ENCODE data around the gene KCTD5. TPM values are rescaled to one million over a fixed set of nuclear protein-coding genes. Genes with fewer than 3 reads are reported as not detected.
"Not testable (repeated sequence)": the region's sequence is repeated elsewhere in the genome, so short reads cannot be mapped to it uniquely, and the experiment has no call there.

Gene KCTD5
- total RNA-seq, 1 donor from 2014 or later = 27.3 TPM

DNA sequence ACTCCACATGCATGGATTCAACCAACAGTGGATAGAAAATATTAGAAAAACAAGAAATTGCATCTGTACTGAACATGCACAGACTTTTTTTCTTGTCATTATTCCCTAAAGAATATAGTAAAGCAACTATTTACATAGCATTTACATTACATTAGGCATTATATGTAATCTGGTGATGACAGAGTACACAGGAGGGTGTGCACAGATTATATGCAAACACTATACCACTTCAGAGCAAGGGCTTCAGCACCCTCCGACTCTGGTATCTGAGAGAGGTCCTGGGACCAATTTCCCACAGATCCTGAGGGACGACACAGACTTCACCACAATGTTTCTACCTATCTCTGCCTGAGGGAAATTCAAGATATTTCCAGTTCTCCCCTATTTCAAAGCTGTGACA is 25.3 kb upstream of the KCTD5 start:
- Mint-ChIP-seq H3K4me3 (ENCODE audit: unreplicated experiment) (no peak overlapping the region), H3K9me3 (ENCODE audit: low read depth) (no peaks in the 10 kb centered on the region), H3K36me3 (ENCODE audit: low read depth) (no peaks in the 10 kb centered on the region), H3K4me1 (ENCODE audit: low read depth) (no peaks in the 10 kb centered on the region), H3K27ac (ENCODE audit: unreplicated experiment) (no peak overlapping the region), H3K27me3 (ENCODE audit: low read depth) (no peaks in the 10 kb centered on the region)
- TF ChIP-seq, protein P1, sequence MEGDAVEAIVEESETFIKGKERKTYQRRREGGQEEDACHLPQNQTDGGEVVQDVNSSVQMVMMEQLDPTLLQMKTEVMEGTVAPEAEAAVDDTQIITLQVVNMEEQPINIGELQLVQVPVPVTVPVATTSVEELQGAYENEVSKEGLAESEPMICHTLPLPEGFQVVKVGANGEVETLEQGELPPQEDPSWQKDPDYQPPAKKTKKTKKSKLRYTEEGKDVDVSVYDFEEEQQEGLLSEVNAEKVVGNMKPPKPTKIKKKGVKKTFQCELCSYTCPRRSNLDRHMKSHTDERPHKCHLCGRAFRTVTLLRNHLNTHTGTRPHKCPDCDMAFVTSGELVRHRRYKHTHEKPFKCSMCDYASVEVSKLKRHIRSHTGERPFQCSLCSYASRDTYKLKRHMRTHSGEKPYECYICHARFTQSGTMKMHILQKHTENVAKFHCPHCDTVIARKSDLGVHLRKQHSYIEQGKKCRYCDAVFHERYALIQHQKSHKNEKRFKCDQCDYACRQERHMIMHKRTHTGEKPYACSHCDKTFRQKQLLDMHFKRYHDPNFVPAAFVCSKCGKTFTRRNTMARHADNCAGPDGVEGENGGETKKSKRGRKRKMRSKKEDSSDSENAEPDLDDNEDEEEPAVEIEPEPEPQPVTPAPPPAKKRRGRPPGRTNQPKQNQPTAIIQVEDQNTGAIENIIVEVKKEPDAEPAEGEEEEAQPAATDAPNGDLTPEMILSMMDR (IDR thresholded peaks at IDR 0.05) = no peak
- DNase-seq (ENCODE audit: low spot score) = no peak

- not testable (repeated sequence) for H3K9me3 Mint-ChIP-seq (ENCODE audit: low read depth); H3K4me3 Mint-ChIP-seq (ENCODE audit: unreplicated experiment); H3K27ac Mint-ChIP-seq (ENCODE audit: unreplicated experiment); H3K4me1 Mint-ChIP-seq (ENCODE audit: low read depth); H3K27me3 Mint-ChIP-seq (ENCODE audit: low read depth); H3K36me3 Mint-ChIP-seq (ENCODE audit: low read depth); DNase-seq (ENCODE audit: low spot score)
These were observed 24.5 kb upstream of the KCTD5 start for GRCh38 chr16:2657803-2658202.

DNA sequence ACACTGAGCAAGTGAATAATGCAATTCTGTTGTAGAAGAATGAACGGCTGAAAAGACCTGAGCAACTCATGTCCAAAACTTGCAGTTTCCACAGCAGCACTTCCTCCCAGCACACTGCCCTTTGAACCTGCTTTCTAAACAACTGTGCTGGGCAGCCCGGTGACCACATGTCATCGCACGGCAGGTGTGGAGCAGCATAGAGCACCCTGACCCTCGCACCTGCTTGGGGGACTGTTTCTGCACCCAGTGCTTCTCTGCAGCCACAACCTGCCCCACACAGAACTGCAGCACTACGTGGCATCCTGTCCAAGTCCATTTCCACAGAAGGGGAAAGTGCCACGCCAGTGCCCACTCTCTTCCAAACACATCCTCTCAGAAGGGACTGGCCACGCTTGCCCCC is 22.8 kb upstream of the KCTD5 start:
- not testable (repeated sequence) for H3K36me3 Mint-ChIP-seq (ENCODE audit: low read depth); H3K9me3 Mint-ChIP-seq (ENCODE audit: low read depth); DNase-seq (ENCODE audit: low spot score); H3K27ac Mint-ChIP-seq (ENCODE audit: unreplicated experiment); H3K4me1 Mint-ChIP-seq (ENCODE audit: low read depth); H3K4me3 Mint-ChIP-seq (ENCODE audit: unreplicated experiment); H3K27me3 Mint-ChIP-seq (ENCODE audit: low read depth)

DNA sequence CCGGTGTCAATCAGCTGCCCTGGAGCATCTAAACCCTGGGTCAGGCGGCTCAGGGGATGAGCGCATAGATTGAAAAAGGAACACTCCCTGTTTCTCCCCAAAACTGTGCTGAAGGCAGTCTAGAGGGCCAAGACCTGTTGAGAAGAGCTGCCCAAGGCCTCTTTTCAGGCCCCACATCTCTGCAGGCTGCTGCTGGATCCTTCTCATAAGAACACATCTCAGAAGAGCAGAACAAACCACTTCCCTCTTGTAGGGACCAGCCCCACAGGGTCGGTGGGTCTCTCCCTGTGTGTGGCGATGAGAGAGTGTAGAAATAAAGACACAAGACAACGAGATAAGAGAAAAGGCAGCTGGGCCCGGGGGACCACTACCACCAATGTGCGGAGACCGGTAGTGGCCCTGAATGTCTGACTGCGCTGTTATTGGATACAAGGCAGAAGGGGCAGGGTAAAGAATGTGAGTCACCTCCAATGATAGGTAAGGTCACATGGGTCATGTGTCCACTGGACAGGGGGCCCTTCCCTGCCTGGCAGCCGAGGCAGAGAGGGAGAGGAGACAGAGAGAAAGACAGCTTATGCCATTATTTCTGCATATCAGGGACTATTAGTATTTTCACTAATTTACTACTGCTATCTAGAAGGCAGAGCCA is 22.2 kb upstream of the KCTD5 start:
- H3K4me3 Mint-ChIP-seq (ENCODE audit: unreplicated experiment); H3K27ac Mint-ChIP-seq (ENCODE audit: unreplicated experiment); H3K4me1 Mint-ChIP-seq (ENCODE audit: low read depth): not testable (repeated sequence)

GRCh38 chr16:2660755-2661373 is 21.5 kb upstream of the KCTD5 start:
- H3K4me1 Mint-ChIP-seq (ENCODE audit: low read depth); H3K27me3 Mint-ChIP-seq (ENCODE audit: low read depth); H3K36me3 Mint-ChIP-seq (ENCODE audit: low read depth); DNase-seq (ENCODE audit: low spot score); H3K27ac Mint-ChIP-seq (ENCODE audit: unreplicated experiment); H3K4me3 Mint-ChIP-seq (ENCODE audit: unreplicated experiment); H3K9me3 Mint-ChIP-seq (ENCODE audit: low read depth): not testable (repeated sequence)
- TF ChIP-seq, protein P1 (IDR thresholded peaks at IDR 0.05) = peak; percentile 76

More for the DNA sequence above, 22.2 kb upstream of the KCTD5 start:
- DNase-seq (ENCODE audit: low spot score); H3K36me3 Mint-ChIP-seq (ENCODE audit: low read depth); H3K27me3 Mint-ChIP-seq (ENCODE audit: low read depth); H3K9me3 Mint-ChIP-seq (ENCODE audit: low read depth): not testable (repeated sequence)

DNA sequence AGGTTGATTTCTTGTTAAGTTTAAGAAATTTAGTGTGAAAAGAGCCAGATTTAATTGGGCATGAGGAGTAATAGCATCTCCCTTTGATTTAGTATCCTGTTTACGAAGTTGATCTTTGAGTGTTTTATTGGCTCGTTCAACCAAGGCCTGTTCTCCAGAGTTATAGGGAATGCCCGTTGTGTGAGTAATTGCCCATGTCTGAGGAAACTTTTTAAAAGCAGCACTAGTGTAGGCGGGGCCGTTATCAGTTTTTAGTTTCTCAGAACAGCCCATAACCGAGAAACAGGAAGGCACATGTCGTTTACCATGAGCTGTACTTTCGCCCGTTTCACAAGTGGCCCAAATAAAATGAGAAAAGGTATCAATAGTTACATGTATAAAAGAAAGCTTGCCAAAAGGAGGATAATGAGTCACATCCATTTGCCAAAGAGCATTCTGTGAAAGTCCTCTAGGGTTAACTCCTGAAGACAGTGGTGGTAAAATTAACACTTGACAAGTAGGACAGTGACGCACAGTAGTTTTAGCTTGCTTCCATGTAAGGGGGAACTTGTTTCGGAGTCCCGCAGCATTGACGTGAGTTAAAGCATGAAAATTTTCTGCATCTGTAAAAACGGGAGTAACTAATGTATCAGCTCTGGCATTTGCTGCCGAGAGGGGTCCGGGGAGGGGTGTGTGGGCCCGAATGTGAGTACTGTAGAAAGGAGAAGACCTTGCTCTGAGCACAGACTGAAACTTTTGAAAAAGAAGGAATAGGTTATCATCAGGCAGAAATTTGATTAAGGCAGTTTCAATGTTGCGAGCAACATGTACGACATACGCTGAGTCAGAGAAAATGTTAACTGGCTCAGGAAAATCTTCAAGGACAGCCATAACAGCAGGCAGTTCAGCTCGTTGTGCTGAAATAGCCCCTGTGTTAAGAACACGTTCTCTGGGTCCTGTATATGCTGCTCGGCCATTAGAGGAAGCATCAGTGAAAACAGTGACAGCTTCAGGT is 18.5 kb upstream of the KCTD5 start:
- DNase-seq (ENCODE audit: low spot score) = no peak
- TF ChIP-seq, protein P1 (IDR thresholded peaks at IDR 0.05) = no peak
- Mint-ChIP-seq H3K27ac (ENCODE audit: unreplicated experiment) (no peak overlapping the region), H3K9me3 (ENCODE audit: low read depth) (no peaks in the 10 kb centered on the region), H3K4me1 (ENCODE audit: low read depth) (peaks cover 6% of the 10 kb centered on the region), H3K4me3 (ENCODE audit: unreplicated experiment) (no peak overlapping the region), H3K36me3 (ENCODE audit: low read depth) (peaks cover 13% of the 10 kb centered on the region), H3K27me3 (ENCODE audit: low read depth) (no peaks in the 10 kb centered on the region)
